LoVo (cell line): Measurements from ENCODE around the gene ZP3.
"Not testable (repeated sequence)": the region's sequence is repeated elsewhere in the genome, so short reads cannot be mapped to it uniquely, and the experiment has no call there.

Experiments used
- DNase-seq: peaks from one replicate; pipeline ENCODE4 v3.0.0-alpha.2; 2016; ENCODE audit warnings: low spot score

Gene ZP3

GRCh38 chr7:76442664-76443446, 18.1 kb downstream of the ZP3 start:
- not testable (repeated sequence) for DNase-seq

DNA sequence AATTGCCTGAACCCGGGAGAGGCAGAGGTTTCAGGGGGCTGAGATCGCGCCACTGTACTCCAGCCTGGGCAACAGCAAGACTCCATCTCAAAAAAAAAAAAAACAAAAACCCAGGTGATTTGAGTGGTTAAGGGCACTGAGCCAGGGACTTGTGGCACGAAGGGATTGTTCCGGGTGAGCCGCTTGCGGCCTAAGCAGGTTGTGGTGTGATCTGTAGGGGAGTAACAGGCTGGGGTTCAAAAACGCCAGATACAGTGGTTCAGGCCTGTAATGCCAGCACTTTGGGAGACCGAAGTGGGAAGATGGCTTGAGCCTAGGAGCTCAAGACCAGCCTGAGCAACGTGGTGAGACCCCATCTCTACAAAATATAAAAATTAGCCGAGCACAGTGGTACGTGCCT, 19.1 kb downstream of the ZP3 start:
- DNase-seq, result not testable (repeated sequence)

DNA sequence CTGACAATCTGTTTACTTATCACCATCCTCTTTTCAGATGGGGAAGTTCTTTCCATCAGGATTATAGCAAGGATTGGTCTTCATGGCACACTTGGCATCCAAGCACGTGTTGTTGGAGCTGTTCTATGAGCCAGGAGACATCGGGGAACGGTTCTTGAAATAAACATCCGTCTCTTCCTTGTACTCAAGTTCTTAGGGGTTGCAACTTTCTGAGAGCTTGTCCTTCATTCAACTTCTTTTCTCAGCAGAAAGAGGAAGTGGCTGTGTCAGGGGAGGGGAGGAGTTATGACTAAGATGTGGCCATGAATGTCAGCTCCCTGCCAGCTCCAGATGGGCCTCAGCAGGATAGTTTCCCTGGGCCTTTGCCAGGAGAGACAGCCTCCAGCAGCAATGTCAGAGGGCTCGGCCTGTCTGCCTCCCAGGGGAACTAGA, 20.8 kb downstream of the ZP3 start:
- peak; percentile 48 for DNase-seq

- not testable (repeated sequence) for DNase-seq
These were observed 32.3 kb downstream of the ZP3 start for GRCh38 chr7:76457017-76457416.

GRCh38 chr7:76458504-76458903, 33.8 kb downstream of the ZP3 start:
- DNase-seq, result not testable (repeated sequence)

DNA sequence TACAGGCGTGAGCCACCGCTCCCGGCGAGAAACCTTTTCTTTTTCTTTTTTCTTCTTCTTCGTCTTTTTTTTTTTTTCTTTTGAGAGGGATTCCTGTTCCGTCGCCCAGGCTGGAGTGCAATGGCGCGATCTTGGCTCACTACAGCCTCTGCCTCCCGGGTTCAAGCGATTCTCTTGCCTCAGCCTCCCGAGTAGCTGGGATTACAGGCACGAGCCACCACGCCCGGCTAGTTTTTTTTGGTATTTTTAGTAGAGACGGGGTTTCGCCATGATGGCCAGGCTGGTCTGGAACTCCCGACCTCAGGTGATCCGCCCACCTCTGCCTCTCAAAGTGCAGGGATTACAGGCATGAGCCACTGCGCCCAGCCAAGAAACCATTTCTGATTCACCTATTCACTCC, 36.0 kb downstream of the ZP3 start:
- not testable (repeated sequence) for DNase-seq

DNA sequence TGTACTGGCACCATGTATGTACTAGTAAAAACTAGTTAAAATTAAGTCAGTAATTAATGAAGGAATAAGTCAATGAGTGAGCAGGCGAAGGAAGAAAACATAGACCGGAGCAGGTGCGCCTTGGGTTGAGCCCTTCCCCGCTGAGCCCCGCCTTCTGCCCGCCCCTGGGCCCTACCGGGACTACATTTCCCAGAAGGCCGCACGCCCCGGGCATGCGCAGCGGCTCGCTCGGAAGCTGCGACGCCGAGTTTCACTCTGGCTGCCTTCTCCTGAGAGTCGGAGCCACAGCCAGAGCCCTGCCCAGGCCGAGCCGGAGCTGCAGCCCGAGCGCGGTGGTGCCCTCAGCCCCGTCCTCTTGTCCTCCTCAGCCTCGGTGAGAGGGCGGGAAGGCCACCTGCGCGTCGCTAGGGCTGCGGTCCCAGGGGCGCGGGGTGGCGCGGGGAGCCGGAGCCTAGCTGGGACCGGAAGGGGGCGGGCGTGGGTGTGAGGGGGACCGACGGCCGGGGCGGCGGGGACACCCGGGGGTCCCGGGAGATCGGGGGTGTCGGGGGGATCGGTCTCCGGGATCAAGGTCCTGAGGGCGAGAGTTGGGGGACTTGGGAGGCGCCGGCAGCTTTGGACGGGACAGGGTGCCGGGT, 36.8 kb downstream of the ZP3 start, which contains the start of gene DTX2:
Gene DTX2 (plus strand): TSS at position 246 of the 638 bp plus-strand sequence. CDS start 18,801 bp downstream, outside the sequence.
- not testable (repeated sequence) for DNase-seq

DNA sequence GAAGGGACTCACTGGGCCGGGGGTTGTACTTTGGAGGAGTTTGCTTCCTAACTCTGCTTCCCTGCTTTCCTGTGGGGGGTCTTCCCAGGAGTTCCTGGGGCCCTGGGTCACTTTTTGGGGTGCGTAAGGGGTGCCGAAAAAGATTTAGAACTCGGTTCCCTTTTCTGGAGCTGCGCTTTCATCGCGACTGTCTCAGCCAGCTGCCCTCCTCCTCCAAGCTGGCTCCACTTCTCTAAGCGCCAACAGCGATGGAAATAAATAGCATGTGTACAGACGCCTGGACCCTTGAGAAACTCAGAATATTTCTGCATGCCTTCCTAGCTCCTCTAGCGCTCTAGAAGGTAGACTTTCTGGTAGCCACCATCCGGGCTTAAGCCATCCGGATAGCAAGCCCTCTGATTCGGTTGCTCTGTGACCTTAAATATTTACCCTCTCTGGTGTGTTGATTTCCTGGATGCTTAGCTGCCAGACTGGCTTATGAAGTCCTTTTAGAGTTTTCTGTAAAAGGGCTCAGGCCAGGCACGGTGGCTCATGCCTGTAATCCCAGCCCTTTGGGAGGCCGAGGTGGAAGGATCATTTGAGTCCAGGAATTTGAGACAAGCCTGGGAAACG, 37.6 kb downstream of the ZP3 start:
- not testable (repeated sequence) for DNase-seq

DNA sequence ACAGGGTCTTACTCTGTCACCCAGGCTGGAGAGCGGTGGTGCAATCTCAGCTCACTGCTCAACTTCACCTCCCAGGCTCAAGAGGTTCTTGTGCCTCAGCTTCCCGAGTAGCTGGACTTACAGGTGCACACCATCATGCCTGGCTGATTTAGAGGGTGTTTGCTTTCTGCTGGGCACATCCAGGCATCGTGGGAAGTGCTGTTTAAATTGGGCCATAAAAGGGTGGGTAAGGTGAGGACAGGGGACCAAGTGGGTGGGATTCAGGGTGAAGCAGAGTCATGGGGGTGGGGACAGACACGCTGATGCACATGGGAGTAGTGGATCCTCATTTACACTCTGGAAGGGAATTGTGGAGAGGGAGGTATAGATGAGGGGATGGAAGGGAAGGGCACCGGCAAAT, 40.2 kb downstream of the ZP3 start:
- DNase-seq, result not testable (repeated sequence)

DNA sequence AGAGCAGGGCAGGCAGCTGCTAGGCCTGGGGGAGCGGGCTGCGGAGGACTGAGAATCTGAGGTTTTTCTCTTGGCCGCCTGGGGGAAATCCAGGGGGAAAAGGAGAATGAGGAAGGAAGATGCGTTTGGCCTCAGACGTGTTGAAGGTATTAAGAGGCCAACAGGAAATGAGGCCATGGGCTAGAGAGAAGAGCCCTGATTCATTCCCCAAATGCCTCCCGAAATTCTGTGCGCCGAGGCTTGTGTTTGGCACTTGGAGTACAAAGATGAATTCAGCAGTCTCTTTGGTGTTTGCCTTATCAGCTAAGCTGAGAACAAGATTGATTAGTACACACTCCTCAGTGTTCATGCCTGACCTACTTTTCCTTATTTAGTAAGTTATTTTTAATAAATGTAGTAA, 41.2 kb downstream of the ZP3 start:
- not testable (repeated sequence) for DNase-seq

GRCh38 chr7:76467743-76468404, 43.1 kb downstream of the ZP3 start:
- peak; percentile 60 for DNase-seq

DNA sequence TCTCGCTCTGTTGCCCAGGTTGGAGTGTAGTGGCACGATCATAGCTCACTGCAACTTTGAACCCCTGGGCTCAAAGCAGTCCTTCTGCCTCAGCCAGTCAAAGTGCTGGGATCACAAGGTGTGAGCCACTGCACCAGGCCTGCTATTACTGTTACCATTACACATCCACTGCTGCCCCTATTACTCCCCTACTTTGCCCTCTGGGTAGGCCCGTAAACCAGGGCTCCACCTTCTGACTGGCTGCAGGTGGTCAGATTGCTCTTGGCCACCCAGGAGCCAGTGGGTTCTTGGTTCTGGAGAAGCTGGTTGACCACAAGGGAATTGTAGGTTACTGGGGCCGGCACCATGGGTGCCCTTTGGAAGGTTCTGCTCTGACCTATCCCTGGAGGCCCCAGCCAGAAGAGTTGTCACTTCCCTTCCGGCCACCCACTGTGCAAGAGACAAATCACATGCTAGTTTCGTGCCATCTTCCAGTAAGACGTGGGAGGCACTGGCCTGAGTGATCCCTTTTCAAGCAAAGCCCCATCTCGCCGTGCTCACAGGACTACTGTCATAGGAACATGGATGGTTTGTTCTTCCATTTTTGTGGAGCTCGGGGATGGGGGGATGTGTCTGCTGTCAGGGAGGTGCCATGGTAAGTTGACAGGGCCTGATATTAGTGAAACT, 46.9 kb downstream of the ZP3 start:
- DNase-seq, result not testable (repeated sequence)

GRCh38 chr7:76473097-76473496, 48.3 kb downstream of the ZP3 start:
- not testable (repeated sequence) for DNase-seq

DNA sequence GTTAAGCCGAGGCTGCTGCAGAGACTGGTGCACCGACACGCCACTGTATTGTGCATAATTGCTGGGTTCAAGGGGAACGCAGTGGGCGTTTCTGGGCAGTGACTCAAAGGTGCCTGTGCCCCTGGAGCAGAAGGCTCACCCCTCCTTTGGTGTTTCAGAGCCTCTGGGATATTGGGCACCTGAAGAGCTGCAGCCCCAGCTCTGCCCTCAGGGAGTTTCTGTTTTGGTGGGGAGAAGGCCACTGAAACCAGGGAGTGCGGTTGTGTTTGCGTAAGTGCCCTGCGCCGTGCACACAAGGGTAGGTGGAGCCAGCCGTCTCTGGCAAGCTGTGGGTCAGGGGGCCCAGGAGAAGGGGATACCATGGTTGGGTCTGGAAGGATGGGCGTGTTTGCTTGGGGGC, 51.5 kb downstream of the ZP3 start:
- DNase-seq, result not testable (repeated sequence)

DNA sequence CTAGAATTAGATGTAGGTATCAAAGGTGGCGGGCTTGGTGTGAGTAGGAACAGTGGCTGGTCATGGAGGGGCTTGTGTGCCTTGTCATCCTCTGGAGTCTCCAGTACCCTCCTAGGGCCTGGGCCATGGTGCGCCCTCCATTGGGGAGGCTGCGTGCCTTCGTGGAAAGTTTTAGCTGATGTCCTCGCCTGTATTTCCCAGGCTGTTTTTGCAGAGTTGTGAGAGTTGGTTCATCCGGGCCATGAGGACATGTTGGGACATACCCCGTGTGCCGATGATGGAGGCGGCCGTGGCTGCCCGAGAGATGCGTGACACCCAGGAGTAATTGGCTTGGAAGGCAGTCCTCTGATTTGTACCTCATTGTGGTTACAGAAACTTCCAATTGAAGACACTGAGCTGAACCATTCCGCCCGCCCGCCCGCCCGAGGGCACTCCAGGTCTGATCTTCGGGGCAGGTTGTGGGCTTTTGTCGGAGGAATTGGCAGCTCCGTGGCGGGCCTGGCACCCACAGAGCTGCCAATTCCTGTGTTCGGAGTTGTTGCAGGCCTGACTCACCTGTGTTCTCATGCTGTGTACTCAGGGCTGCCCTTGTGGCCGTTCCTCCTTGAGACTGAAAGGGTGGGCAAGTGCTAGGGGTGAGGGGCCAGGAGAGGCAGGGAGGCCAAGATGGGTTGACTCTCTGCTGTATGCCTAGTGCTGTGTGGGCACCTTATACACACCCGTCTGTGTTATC, 52.2 kb downstream of the ZP3 start:
- not testable (repeated sequence) for DNase-seq

DNA sequence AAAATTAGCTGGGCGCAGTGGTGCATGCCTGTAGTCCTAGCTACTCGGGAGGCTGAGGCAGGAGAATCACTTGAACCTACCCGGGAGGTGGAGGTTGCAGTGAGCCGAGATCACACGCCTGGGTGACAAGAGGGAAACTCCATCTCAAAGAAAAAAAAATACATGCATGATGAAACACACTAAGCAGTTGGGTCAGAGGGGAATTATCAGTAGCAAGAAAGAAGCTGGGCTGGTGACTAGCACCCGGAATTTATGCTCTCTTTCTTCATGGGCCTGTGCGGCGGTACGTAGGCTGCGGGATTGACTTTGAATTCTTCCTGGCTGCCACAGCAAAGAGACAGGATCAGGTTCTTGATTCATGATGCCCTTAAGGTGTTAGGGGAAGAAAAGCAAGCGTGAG, 54.9 kb downstream of the ZP3 start:
- DNase-seq, result not testable (repeated sequence)

- not testable (repeated sequence) for DNase-seq
These were observed 55.9 kb downstream of the ZP3 start for GRCh38 chr7:76480403-76481253.

DNA sequence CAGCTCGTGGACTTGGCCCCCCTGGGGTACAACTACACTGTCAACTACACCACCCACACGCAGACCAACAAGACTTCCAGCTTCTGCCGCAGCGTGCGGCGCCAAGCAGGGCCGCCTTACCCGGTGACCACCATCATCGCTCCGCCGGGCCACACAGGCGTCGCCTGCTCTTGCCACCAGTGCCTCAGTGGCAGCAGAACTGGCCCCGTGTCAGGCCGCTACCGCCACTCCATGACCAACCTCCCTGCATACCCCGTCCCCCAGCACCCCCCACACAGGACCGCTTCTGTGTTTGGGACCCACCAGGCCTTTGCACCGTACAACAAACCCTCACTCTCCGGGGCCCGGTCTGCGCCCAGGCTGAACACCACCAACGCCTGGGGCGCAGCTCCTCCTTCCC, 57.9 kb downstream of the ZP3 start:
- DNase-seq, result not testable (repeated sequence)

- DNase-seq, result not testable (repeated sequence)
These were observed 58.3 kb downstream of the ZP3 start for GRCh38 chr7:76483081-76483480.

GRCh38 chr7:76484456-76484855, 59.7 kb downstream of the ZP3 start:
- DNase-seq, result not testable (repeated sequence)
